SK-N-SH treated with all-trans-retinoic acid at 6 μM for 48 hours (cell line): ENCODE results near the gene TLX1.

ENCODE experiments used
- ARNTL ChIP-seq: fragments of 450-650 bp; formaldehyde crosslinking; IDR thresholded peaks from 2 replicates; pipeline ENCODE4 v1.5.0; 2020; ENCODE audit warnings: low read depth, mild to moderate bottlenecking, moderate library complexity, borderline replicate concordance
- TCF4 ChIP-seq: fragments of 250-450 bp; sonication (Bioruptor Pico); IDR thresholded peaks from 2 replicates; pipeline ENCODE4 v1.8.0; 2021; ENCODE audit warnings: mild to moderate bottlenecking, moderate library complexity, borderline replicate concordance
- TOX ChIP-seq: fragments of 250-450 bp; sonication (Bioruptor Pico); IDR thresholded peaks from 2 replicates; pipeline ENCODE4 v1.8.0; 2021; ENCODE audit warnings: mild to moderate bottlenecking, moderate library complexity, borderline replicate concordance

GRCh38 chr10:101139421-101139911, 8.4 kb downstream of the TLX1 start:
- no peak for TF ChIP-seq TOX (CRISPR knock-in tag)
- TF ChIP-seq TCF4 (CRISPR knock-in tag), result no peak
- no peak for TF ChIP-seq ARNTL
